GM23338 (cell line): Measurements from ENCODE around the gene MAP3K8. TPM values are rescaled to one million over a fixed set of nuclear protein-coding genes. Genes with fewer than 3 reads are reported as not detected.

Experiments used
- ATAC-seq: fragments of 200-7000 bp; cut with Tn5 transposase; 3 replicates; pipeline ENCODE4 v1.9.1; 2020
- DNase-seq: peaks from one replicate; pipeline ENCODE4 v3.0.0-alpha.2; 2015; ENCODE audit warnings: low spot score
- H2AFZ ChIP-seq: fragments of 200-600 bp; sonication (generic); 2 replicates; pipeline ENCODE4 v1.8.0; 2016; ENCODE audit warnings: antibody characterized with exemption, mild to moderate bottlenecking, moderate library complexity
- H3F3A ChIP-seq: fragments of 200-600 bp; sonication (generic); replicated peaks from 2 replicates; pipeline ENCODE4 v1.8.0; 2017; ENCODE audit warnings: antibody characterized with exemption, mixed run types, low read depth
- H3K27ac ChIP-seq: fragments of 200-600 bp; sonication (generic); 2 replicates; pipeline ENCODE4 v1.6.1; 2016; ENCODE audit warnings: low read depth
- H3K27me3 ChIP-seq: fragments of 200-600 bp; sonication (generic); 2 replicates; pipeline ENCODE4 v1.8.0; 2016; ENCODE audit warnings: mild to moderate bottlenecking, mixed run types, moderate library complexity; ENCODE audit not compliant: insufficient read depth
- H3K36me3 ChIP-seq: fragments of 200-600 bp; sonication (generic); 2 replicates; pipeline ENCODE4 v1.8.0; 2016; ENCODE audit warnings: mild to moderate bottlenecking; ENCODE audit not compliant: insufficient read depth
- H3K4me1 ChIP-seq: fragments of 200-600 bp; sonication (generic); 2 replicates; pipeline ENCODE4 v1.8.0; 2016; ENCODE audit warnings: mild to moderate bottlenecking, moderate library complexity; ENCODE audit not compliant: insufficient read depth
- H3K4me2 ChIP-seq: fragments of 200-600 bp; sonication (generic); 2 replicates; pipeline ENCODE4 v1.7.1; 2017; ENCODE audit warnings: mixed run types
- H3K4me3 ChIP-seq: fragments of 200-600 bp; sonication (generic); 2 replicates; pipeline ENCODE4 v1.6.1; 2016; ENCODE audit warnings: mixed run types
- H3K79me2 ChIP-seq: fragments of 200-600 bp; sonication (generic); replicated peaks from 2 replicates; pipeline ENCODE4 v1.8.0; 2017; ENCODE audit warnings: mild to moderate bottlenecking; ENCODE audit not compliant: insufficient read depth
- H3K9me2 ChIP-seq: fragments of 200-600 bp; sonication (generic); 2 replicates; pipeline ENCODE4 v1.8.0; 2017; ENCODE audit not compliant: insufficient read depth
- H4K20me1 ChIP-seq: fragments of 200-600 bp; sonication (generic); replicated peaks from 2 replicates; pipeline ENCODE4 v1.8.0; 2017; ENCODE audit warnings: mild to moderate bottlenecking; ENCODE audit not compliant: insufficient read depth
- H3K27ac Mint-ChIP-seq: 2 replicates; pipeline ENCODE4 v1.8.0; 2020; ENCODE audit warnings: inconsistent platforms, mild to moderate bottlenecking, moderate library complexity, mixed read lengths
- H3K27me3 Mint-ChIP-seq: 3 replicates; pipeline ENCODE4 v1.8.0; 2022; ENCODE audit warnings: low read depth, mild to moderate bottlenecking, moderate library complexity, mixed read lengths, inconsistent platforms; ENCODE audit not compliant: insufficient read depth, poor library complexity
- H3K36me3 Mint-ChIP-seq: 3 replicates; pipeline ENCODE4 v1.8.0; 2021; ENCODE audit warnings: low read depth, mild to moderate bottlenecking, inconsistent platforms, moderate library complexity, mixed read lengths
- H3K4me1 Mint-ChIP-seq: 3 replicates; pipeline ENCODE4 v1.8.0; 2020; ENCODE audit warnings: mild to moderate bottlenecking, inconsistent platforms, mixed read lengths
- H3K4me3 Mint-ChIP-seq: 3 replicates; pipeline ENCODE4 v1.8.0; 2021; ENCODE audit warnings: moderate library complexity, mild to moderate bottlenecking, inconsistent platforms, mixed read lengths
- H3K9me3 Mint-ChIP-seq: 3 replicates; pipeline ENCODE4 v1.8.0; 2020; ENCODE audit warnings: moderate library complexity, mild to moderate bottlenecking, inconsistent platforms, mixed read lengths
- CREB1 ChIP-seq: fragments of 250-450 bp; sonication (Bioruptor Pico); IDR thresholded peaks from 2 replicates; pipeline ENCODE4 v1.5.0; 2020; ENCODE audit warnings: low read depth, mild to moderate bottlenecking, moderate library complexity
- CTCF ChIP-seq, 2 experiments: fragments of 200-600 bp in 1 of 2; sonication (generic) in 1 of 2; conservative IDR thresholded peaks; 2 replicates each; pipeline versions ENCODE4 v1.5.1 to v1.6.1; 2016 to 2017; ENCODE audit warnings: antibody characterized with exemption in 2 of 2, low read depth in 2 of 2, mild to moderate bottlenecking in 2 of 2, moderate library complexity in 1 of 2
- EZH2 ChIP-seq: fragments of 200-600 bp; sonication (generic); IDR thresholded peaks from one replicate; pipeline ENCODE4 v1.8.0; 2017; ENCODE audit warnings: antibody characterized with exemption, mild to moderate bottlenecking, low read depth; ENCODE audit not compliant: unreplicated experiment
- JUNB ChIP-seq: IDR thresholded peaks from one replicate; pipeline ENCODE4 v1.6.1; 2016; ENCODE audit warnings: antibody characterized with exemption; ENCODE audit not compliant: unreplicated experiment
- NANOG ChIP-seq: IDR thresholded peaks from 2 replicates; pipeline ENCODE4 v1.6.1; 2016; ENCODE audit warnings: antibody characterized with exemption, borderline replicate concordance
- POLR2AphosphoS5 ChIP-seq: IDR thresholded peaks from 2 replicates; pipeline ENCODE4 v1.6.1; 2016; ENCODE audit warnings: antibody characterized with exemption, low read depth
- REST ChIP-seq: IDR thresholded peaks from one replicate; pipeline ENCODE4 v1.6.1; 2018; ENCODE audit warnings: antibody characterized with exemption; ENCODE audit not compliant: unreplicated experiment
- ZNF114 ChIP-seq: fragments of 250-450 bp; sonication (Bioruptor Pico); IDR thresholded peaks from 2 replicates; pipeline ENCODE4 v1.5.0; 2020; ENCODE audit warnings: mild to moderate bottlenecking, moderate library complexity
- polyA plus RNA-seq: library from polyadenylated mRNA; unstranded; fragments of >200 nt; fragmentation: Nextera tagmentation; extraction: Ambion mirVana; gene quantifications from 2 replicates; pipeline ENCODE4 v1.2.1, GENCODE V29; 2016
- total RNA-seq: library from RNA; depleted of rRNA; stranded (reverse); fragments of >200 nt; shearing (Covaris generic); gene quantifications from 2 replicates; pipeline ENCODE4 v1.2.3, GENCODE V29; 2014
- TF ChIP-seq, protein P1 (sequence below): fragments of 250-450 bp; sonication (Bioruptor Pico); IDR thresholded peaks from 2 replicates; pipeline ENCODE4 v1.5.0; 2020; ENCODE audit warnings: mild to moderate bottlenecking, moderate library complexity
- TF ChIP-seq, protein P2 (sequence below): IDR thresholded peaks from 2 replicates; pipeline ENCODE4 v1.6.1; 2016; ENCODE audit warnings: antibody characterized with exemption

Gene MAP3K8
- total and polyA plus RNA-seq, 2 experiments from 2014 or later, result 3.5 to 5.0 TPM

DNA sequence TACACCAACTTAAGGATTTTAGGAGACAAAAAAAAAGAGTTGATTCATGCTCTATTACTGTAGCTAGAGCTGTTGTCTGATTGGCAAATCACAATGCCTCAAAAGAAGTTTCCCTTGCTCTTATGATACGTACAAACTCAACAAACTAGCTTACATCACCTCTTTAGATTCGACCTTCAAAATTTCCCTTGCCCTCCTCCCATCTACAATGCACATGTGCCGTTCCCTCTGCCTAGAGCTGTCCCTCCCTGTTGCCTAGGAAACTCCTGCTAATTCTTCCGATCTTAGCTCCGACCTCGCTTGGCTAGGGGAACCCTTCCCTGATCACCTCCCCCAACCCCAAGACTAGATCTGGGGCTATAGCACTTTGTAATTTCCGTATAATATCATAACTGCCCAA, 55.4 kb downstream of the MAP3K8 start:
- Histone ChIP-seq H3F3A (no peaks in the 10 kb centered on the region), H3K4me2 (no peak overlapping the region), H3K4me1 (no peaks in the 10 kb centered on the region), H2AFZ (0 out of 2 replicates have a peak overlapping the region, but pooled peaks have one; percentile 2), H3K27ac (no peak overlapping the region), H3K9me2 (no peaks in the 10 kb centered on the region), H3K27me3 (no peaks in the 10 kb centered on the region), H4K20me1 (no peaks in the 10 kb centered on the region), H3K79me2 (no peaks in the 10 kb centered on the region), H3K36me3 (no peaks in the 10 kb centered on the region), H3K4me3 (no peak overlapping the region)
- Mint-ChIP-seq H3K4me3 (no peak overlapping the region), H3K27ac (no peak overlapping the region), H3K27me3 (peaks cover 5% of the 10 kb centered on the region), H3K4me1 (peaks cover 9% of the 10 kb centered on the region; the same call in 2 of the 3 replicates), H3K9me3 (peaks cover 7% of the 10 kb centered on the region), H3K36me3 (peaks cover 4% of the 10 kb centered on the region; the same call in 2 of the 3 replicates)
- DNase-seq, result no peak
- TF ChIP-seq, protein P1, sequence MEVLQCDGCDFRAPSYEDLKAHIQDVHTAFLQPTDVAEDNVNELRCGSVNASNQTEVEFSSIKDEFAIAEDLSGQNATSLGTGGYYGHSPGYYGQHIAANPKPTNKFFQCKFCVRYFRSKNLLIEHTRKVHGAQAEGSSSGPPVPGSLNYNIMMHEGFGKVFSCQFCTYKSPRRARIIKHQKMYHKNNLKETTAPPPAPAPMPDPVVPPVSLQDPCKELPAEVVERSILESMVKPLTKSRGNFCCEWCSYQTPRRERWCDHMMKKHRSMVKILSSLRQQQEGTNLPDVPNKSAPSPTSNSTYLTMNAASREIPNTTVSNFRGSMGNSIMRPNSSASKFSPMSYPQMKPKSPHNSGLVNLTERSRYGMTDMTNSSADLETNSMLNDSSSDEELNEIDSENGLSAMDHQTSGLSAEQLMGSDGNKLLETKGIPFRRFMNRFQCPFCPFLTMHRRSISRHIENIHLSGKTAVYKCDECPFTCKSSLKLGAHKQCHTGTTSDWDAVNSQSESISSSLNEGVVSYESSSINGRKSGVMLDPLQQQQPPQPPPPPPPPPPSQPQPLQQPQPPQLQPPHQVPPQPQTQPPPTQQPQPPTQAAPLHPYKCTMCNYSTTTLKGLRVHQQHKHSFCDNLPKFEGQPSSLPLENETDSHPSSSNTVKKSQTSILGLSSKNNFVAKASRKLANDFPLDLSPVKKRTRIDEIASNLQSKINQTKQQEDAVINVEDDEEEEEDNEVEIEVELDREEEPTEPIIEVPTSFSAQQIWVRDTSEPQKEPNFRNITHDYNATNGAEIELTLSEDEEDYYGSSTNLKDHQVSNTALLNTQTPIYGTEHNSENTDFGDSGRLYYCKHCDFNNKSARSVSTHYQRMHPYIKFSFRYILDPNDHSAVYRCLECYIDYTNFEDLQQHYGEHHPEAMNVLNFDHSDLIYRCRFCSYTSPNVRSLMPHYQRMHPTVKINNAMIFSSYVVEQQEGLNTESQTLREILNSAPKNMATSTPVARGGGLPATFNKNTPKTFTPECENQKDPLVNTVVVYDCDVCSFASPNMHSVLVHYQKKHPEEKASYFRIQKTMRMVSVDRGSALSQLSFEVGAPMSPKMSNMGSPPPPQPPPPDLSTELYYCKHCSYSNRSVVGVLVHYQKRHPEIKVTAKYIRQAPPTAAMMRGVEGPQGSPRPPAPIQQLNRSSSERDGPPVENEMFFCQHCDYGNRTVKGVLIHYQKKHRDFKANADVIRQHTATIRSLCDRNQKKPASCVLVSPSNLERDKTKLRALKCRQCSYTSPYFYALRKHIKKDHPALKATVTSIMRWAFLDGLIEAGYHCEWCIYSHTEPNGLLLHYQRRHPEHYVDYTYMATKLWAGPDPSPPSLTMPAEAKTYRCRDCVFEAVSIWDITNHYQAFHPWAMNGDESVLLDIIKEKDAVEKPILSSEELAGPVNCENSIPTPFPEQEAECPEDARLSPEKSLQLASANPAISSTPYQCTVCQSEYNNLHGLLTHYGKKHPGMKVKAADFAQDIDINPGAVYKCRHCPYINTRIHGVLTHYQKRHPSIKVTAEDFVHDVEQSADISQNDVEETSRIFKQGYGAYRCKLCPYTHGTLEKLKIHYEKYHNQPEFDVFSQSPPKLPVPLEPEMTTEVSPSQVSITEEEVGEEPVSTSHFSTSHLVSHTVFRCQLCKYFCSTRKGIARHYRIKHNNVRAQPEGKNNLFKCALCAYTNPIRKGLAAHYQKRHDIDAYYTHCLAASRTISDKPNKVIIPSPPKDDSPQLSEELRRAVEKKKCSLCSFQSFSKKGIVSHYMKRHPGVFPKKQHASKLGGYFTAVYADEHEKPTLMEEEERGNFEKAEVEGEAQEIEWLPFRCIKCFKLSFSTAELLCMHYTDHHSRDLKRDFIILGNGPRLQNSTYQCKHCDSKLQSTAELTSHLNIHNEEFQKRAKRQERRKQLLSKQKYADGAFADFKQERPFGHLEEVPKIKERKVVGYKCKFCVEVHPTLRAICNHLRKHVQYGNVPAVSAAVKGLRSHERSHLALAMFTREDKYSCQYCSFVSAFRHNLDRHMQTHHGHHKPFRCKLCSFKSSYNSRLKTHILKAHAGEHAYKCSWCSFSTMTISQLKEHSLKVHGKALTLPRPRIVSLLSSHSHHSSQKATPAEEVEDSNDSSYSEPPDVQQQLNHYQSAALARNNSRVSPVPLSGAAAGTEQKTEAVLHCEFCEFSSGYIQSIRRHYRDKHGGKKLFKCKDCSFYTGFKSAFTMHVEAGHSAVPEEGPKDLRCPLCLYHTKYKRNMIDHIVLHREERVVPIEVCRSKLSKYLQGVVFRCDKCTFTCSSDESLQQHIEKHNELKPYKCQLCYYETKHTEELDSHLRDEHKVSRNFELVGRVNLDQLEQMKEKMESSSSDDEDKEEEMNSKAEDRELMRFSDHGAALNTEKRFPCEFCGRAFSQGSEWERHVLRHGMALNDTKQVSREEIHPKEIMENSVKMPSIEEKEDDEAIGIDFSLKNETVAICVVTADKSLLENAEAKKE, result no peak
- TF ChIP-seq, protein P2, sequence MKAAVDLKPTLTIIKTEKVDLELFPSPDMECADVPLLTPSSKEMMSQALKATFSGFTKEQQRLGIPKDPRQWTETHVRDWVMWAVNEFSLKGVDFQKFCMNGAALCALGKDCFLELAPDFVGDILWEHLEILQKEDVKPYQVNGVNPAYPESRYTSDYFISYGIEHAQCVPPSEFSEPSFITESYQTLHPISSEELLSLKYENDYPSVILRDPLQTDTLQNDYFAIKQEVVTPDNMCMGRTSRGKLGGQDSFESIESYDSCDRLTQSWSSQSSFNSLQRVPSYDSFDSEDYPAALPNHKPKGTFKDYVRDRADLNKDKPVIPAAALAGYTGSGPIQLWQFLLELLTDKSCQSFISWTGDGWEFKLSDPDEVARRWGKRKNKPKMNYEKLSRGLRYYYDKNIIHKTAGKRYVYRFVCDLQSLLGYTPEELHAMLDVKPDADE, result no peak
- TF ChIP-seq ZNF114 (CRISPR knock-in tag) (no peak), POLR2AphosphoS5 (no peak), EZH2 (no peak), JUNB (no peak), CTCF (conservative IDR thresholded peaks at IDR 0.05; ENCODE audit: low read depth in 2 of 2) (no peak), CREB1 (CRISPR knock-in tag) (no peak), REST (no peak), NANOG (no peak)
- ATAC-seq, result peak; percentile 51
